Osteocyte (in vitro differentiated cells): ENCODE results near the gene RPP40. TPM values are rescaled to one million over a fixed set of nuclear protein-coding genes. Genes with fewer than 3 reads are reported as not detected.

Source experiments
- DNase-seq: peaks from one replicate; pipeline ENCODE4 v3.0.0; 2021; ENCODE audit warnings: mixed read lengths; ENCODE audit not compliant: unreplicated experiment; ENCODE audit errors: extremely low spot score
- H3K27ac Mint-ChIP-seq: one replicate; pipeline ENCODE4 v1.8.0; 2021; ENCODE audit warnings: mild to moderate bottlenecking, mixed read lengths; ENCODE audit not compliant: unreplicated experiment
- H3K27me3 Mint-ChIP-seq: one replicate; pipeline ENCODE4 v1.8.0; 2021; ENCODE audit warnings: mixed read lengths; ENCODE audit not compliant: unreplicated experiment
- H3K36me3 Mint-ChIP-seq: one replicate; pipeline ENCODE4 v1.8.0; 2021; ENCODE audit warnings: mixed read lengths; ENCODE audit not compliant: unreplicated experiment
- H3K4me1 Mint-ChIP-seq: one replicate; pipeline ENCODE4 v1.8.0; 2021; ENCODE audit warnings: mixed read lengths; ENCODE audit not compliant: unreplicated experiment
- H3K4me3 Mint-ChIP-seq: one replicate; pipeline ENCODE4 v1.8.0; 2021; ENCODE audit warnings: mild to moderate bottlenecking, moderate library complexity, mixed read lengths; ENCODE audit not compliant: unreplicated experiment
- H3K9me3 Mint-ChIP-seq: one replicate; pipeline ENCODE4 v1.8.0; 2021; ENCODE audit warnings: mixed read lengths; ENCODE audit not compliant: unreplicated experiment
- CTCF ChIP-seq: fragments of 200-600 bp; sonication (generic); IDR thresholded peaks from 2 replicates; pipeline ENCODE4 v1.5.0; 2021; ENCODE audit warnings: antibody characterized with exemption, mild to moderate bottlenecking, moderate library complexity
- total RNA-seq: library from RNA; stranded (reverse); gene quantifications from 2 replicates; pipeline ENCODE4 v1.2.1, GENCODE V29; 2021

RPP40 gene
- total RNA-seq, 1 donor from 2014 or later = 5.6 TPM

- Mint-ChIP-seq H3K27ac (no peak overlapping the region), H3K9me3 (peaks cover 7% of the 10 kb centered on the region), H3K4me3 (no peak overlapping the region), H3K36me3 (peaks cover under 1% of the 10 kb centered on the region), H3K27me3 (no peaks in the 10 kb centered on the region), H3K4me1 (no peaks in the 10 kb centered on the region)
- no peak for TF ChIP-seq CTCF
- no peak for DNase-seq
Measured at GRCh38 chr6:5045416-5045815, 41.6 kb upstream of the RPP40 start.

DNA sequence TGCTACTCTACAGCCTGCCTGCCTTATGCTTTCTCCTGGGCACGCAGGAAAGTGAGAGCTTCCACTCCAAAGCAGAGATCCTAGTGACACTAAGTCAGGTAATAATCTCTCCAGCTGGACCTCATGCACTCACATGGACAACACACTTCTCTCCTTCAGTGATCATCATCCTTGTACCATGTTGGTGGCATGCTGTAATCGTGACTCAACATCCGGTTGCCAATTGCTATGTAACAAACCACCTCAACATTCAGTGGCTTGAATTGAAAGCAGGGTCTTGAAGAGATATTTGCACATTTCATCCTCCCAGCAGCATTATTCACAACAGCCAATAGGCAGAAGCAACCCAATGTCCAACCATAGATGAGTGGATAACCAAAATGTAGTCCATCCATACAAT, 41.0 kb upstream of the RPP40 start:
- no peaks in the 10 kb centered on the region for H3K36me3 Mint-ChIP-seq
- no peak overlapping the region for H3K27ac Mint-ChIP-seq
- DNase-seq = no peak
- no peak for TF ChIP-seq CTCF
- H3K4me3 Mint-ChIP-seq = no peak overlapping the region
- peaks cover 4% of the 10 kb centered on the region for H3K9me3 Mint-ChIP-seq
- H3K4me1 Mint-ChIP-seq = no peaks in the 10 kb centered on the region
- H3K27me3 Mint-ChIP-seq = no peaks in the 10 kb centered on the region

- H3K36me3 Mint-ChIP-seq = no peaks in the 10 kb centered on the region
- no peak for DNase-seq
- H3K4me1 Mint-ChIP-seq = no peaks in the 10 kb centered on the region
- no peaks in the 10 kb centered on the region for H3K9me3 Mint-ChIP-seq
- H3K27ac Mint-ChIP-seq = no peak overlapping the region
- no peak overlapping the region for H3K4me3 Mint-ChIP-seq
- no peaks in the 10 kb centered on the region for H3K27me3 Mint-ChIP-seq
- TF ChIP-seq CTCF = no peak
Measured at GRCh38 chr6:5042436-5042835, 38.6 kb upstream of the RPP40 start.

GRCh38 chr6:5041955-5042354, 38.1 kb upstream of the RPP40 start:
- Mint-ChIP-seq H3K4me3 (no peak overlapping the region), H3K36me3 (no peaks in the 10 kb centered on the region), H3K4me1 (no peaks in the 10 kb centered on the region), H3K9me3 (no peaks in the 10 kb centered on the region), H3K27me3 (no peaks in the 10 kb centered on the region), H3K27ac (no peak overlapping the region)
- TF ChIP-seq CTCF = no peak
- DNase-seq = no peak

DNA sequence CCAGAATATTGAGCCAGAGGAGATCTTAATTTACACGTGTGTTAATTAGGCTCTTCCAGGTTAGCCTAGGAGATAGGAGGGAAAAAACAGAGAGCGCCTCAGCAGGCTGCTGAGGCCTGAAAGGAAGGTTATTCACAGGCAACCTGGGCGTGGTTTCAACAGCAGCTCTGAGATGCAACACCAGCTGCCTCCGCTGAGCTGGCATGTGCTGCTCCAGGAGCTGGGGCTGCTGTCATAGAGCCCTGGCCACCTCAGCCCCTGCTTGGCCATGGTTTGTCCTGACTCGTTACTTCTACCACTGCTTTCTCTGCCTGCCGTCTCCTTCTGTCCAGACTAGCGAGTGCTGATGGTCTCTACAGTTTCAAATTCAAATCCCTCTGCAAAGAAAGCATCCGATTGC, 32.4 kb upstream of the RPP40 start:
- Mint-ChIP-seq H3K9me3 (no peaks in the 10 kb centered on the region), H3K36me3 (no peaks in the 10 kb centered on the region), H3K4me1 (peaks cover 17% of the 10 kb centered on the region), H3K27me3 (no peaks in the 10 kb centered on the region), H3K4me3 (no peak overlapping the region), H3K27ac (no peak overlapping the region)
- DNase-seq = no peak
- TF ChIP-seq CTCF = no peak
